Nephron progenitor cell (in vitro differentiated cells): ENCODE results near the gene TDRD12.
"Not testable (repeated sequence)": the region's sequence is repeated elsewhere in the genome, so short reads cannot be mapped to it uniquely, and the experiment has no call there.

Source experiments
- DNase-seq: peaks from one replicate; pipeline ENCODE4 v3.0.0; 2021
- H3K27ac Mint-ChIP-seq: 2 replicates; pipeline ENCODE4 v1.8.0; 2021; ENCODE audit warnings: mild to moderate bottlenecking, moderate library complexity, mixed read lengths
- H3K27me3 Mint-ChIP-seq: 2 replicates; pipeline ENCODE4 v1.8.0; 2021; ENCODE audit warnings: mild to moderate bottlenecking, low read depth, mixed read lengths; ENCODE audit not compliant: poor library complexity
- H3K36me3 Mint-ChIP-seq: 2 replicates; pipeline ENCODE4 v1.8.0; 2021; ENCODE audit warnings: low read depth, mixed read lengths
- H3K4me1 Mint-ChIP-seq: 2 replicates; pipeline ENCODE4 v1.8.0; 2021; ENCODE audit warnings: mixed read lengths
- H3K4me3 Mint-ChIP-seq: 2 replicates; pipeline ENCODE4 v1.8.0; 2021; ENCODE audit warnings: mild to moderate bottlenecking, moderate library complexity, mixed read lengths
- H3K9me3 Mint-ChIP-seq: 2 replicates; pipeline ENCODE4 v1.8.0; 2021; ENCODE audit warnings: mild to moderate bottlenecking, moderate library complexity, mixed read lengths
- TF ChIP-seq, protein P1 (sequence below): fragments of 200-600 bp; sonication (generic); IDR thresholded peaks from 2 replicates; pipeline ENCODE4 v1.5.0; 2021; ENCODE audit warnings: antibody characterized with exemption

TDRD12 gene

DNA sequence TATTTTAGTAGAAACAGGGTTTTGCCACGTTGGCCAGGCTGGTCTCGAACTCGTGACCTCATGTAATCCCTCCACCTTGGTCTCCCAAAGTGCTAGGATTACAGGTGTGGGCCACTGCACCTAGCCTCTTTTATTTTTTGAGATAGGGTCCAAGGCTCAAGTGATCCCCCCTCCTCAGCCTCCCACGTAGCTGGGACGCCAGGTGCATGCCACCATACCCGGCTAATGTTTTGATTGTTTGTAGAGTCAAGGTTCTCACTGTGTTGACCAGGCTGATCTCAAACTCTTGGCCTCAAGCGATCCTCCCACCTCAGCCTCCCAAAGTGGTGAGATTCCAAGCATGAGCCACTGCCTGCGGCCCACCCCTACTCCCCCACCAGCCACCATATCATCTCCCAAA, 143.7 kb downstream of the TDRD12 start:
- no peak for DNase-seq
- H3K4me3 Mint-ChIP-seq: no peak overlapping the region
- H3K9me3 Mint-ChIP-seq: no peaks in the 10 kb centered on the region
- H3K36me3 Mint-ChIP-seq: no peaks in the 10 kb centered on the region
- peaks cover 4% of the 10 kb centered on the region for H3K27me3 Mint-ChIP-seq
- TF ChIP-seq, protein P1, sequence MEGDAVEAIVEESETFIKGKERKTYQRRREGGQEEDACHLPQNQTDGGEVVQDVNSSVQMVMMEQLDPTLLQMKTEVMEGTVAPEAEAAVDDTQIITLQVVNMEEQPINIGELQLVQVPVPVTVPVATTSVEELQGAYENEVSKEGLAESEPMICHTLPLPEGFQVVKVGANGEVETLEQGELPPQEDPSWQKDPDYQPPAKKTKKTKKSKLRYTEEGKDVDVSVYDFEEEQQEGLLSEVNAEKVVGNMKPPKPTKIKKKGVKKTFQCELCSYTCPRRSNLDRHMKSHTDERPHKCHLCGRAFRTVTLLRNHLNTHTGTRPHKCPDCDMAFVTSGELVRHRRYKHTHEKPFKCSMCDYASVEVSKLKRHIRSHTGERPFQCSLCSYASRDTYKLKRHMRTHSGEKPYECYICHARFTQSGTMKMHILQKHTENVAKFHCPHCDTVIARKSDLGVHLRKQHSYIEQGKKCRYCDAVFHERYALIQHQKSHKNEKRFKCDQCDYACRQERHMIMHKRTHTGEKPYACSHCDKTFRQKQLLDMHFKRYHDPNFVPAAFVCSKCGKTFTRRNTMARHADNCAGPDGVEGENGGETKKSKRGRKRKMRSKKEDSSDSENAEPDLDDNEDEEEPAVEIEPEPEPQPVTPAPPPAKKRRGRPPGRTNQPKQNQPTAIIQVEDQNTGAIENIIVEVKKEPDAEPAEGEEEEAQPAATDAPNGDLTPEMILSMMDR: no peak
- H3K27ac Mint-ChIP-seq: no peak overlapping the region
- no peaks in the 10 kb centered on the region for H3K4me1 Mint-ChIP-seq

DNA sequence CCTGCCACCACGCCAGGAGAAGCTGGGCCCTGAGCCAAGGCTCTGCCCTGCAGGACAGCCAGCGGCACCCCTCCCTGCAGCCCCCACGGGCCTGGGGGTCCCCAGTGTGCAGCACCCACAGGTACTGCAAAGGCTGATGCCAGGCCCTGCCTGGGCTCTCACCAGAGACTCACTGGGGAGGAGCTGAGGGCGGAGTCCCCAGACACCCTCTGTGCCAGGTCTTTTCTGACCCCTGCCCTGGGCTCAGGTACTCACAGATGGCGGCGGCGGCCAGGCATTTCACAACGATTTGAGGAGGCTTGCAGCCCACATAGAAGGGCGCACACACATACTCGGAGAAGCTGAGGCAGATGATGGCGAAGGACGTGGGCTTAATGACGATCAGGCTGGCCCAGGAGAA, 144.3 kb downstream of the TDRD12 start:
- peaks cover 4% of the 10 kb centered on the region for H3K27me3 Mint-ChIP-seq
- TF ChIP-seq, protein P1: no peak
- DNase-seq: no peak
- H3K4me3 Mint-ChIP-seq: no peak overlapping the region
- no peaks in the 10 kb centered on the region for H3K36me3 Mint-ChIP-seq
- H3K4me1 Mint-ChIP-seq: no peaks in the 10 kb centered on the region
- no peaks in the 10 kb centered on the region for H3K9me3 Mint-ChIP-seq
- H3K27ac Mint-ChIP-seq: no peak overlapping the region

DNA sequence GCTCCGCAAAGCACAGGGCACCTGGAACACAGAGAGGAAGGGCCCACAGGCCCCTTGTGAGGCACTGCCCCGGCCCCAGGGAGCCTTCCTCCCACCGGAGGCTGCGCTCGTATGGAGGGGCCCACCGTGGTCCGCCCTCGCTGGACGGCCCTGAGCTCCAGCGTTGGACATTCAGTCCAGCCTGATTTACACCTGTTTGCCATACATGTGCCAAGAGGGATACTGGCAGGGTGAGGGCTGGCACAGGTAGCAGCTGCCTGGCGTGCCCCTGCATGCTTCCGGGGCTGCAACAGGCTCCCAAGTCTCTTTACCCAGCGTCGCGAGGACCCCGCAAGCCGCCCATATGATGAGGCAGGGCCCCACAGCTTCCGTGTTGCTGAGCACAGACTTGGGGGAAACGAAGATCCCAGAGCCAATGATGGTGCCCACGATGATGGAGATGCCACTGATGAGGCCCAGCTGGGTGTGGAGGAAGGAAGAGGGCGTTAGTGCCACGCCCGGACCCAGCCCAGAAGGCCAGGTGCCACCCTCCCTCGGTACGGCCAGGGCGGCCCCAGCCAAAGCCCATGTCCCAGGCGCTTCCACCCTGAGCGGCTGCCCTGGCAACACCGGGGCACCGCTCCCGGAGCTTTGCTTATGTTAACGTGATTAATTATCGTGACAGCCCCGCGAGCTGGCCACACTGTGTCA, 144.9 kb downstream of the TDRD12 start:
- Mint-ChIP-seq H3K27me3 (peaks cover 4% of the 10 kb centered on the region), H3K9me3 (no peaks in the 10 kb centered on the region), H3K4me3 (no peak overlapping the region), H3K4me1 (peaks cover 1% of the 10 kb centered on the region), H3K27ac (no peak overlapping the region), H3K36me3 (no peaks in the 10 kb centered on the region)
- no peak for DNase-seq
- TF ChIP-seq, protein P1: no peak

DNA sequence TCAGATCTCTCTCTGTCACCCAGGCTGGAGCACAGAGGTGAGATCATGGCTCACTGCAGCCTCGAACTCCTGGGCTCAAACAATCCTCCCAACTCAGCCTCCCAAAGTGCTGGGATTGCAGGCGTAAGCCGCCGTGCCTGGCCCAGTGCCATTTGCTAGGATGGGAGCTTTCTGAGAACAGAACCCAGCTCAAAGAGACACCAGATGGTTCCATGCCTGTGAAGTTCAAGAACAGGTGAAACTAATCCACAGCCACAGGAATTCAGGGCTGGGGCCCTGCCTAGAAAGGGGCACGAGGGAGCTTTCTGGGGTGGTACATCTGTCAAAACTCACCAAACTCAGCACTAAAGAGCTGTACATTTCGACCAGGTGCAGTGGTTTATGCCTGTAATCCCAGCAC, 145.8 kb downstream of the TDRD12 start:
- TF ChIP-seq, protein P1: no peak
- H3K4me3 Mint-ChIP-seq: no peak overlapping the region
- no peaks in the 10 kb centered on the region for H3K9me3 Mint-ChIP-seq
- peaks cover 4% of the 10 kb centered on the region for H3K4me1 Mint-ChIP-seq
- no peaks in the 10 kb centered on the region for H3K36me3 Mint-ChIP-seq
- DNase-seq: no peak
- peaks cover 4% of the 10 kb centered on the region for H3K27me3 Mint-ChIP-seq
- H3K27ac Mint-ChIP-seq: no peak overlapping the region

DNA sequence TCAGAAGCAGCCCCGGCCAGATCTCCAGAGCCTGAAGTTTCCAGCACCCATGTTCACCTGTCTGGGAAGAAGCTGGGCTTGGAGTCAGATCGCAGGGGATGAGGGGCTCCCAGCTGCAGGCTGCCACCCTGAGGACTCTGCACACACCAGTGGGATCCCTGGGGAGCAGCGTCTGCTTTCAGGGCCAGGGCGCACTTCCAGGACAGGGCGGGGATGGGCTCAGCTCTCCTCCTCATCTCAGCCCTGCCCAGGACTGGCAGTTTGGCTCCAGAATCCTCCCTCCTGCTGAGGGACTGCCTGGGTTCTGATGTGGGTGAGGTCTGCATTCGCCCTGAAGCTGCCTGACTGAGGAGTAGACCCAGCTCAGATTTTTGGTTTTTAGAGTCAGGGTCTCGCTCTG, 146.5 kb downstream of the TDRD12 start:
- H3K27me3 Mint-ChIP-seq: peaks cover 4% of the 10 kb centered on the region
- no peak overlapping the region for H3K4me3 Mint-ChIP-seq
- no peak overlapping the region for H3K27ac Mint-ChIP-seq
- TF ChIP-seq, protein P1: no peak
- DNase-seq: no peak
- H3K4me1 Mint-ChIP-seq: peaks cover 4% of the 10 kb centered on the region
- no peaks in the 10 kb centered on the region for H3K36me3 Mint-ChIP-seq
- H3K9me3 Mint-ChIP-seq: no peaks in the 10 kb centered on the region

DNA sequence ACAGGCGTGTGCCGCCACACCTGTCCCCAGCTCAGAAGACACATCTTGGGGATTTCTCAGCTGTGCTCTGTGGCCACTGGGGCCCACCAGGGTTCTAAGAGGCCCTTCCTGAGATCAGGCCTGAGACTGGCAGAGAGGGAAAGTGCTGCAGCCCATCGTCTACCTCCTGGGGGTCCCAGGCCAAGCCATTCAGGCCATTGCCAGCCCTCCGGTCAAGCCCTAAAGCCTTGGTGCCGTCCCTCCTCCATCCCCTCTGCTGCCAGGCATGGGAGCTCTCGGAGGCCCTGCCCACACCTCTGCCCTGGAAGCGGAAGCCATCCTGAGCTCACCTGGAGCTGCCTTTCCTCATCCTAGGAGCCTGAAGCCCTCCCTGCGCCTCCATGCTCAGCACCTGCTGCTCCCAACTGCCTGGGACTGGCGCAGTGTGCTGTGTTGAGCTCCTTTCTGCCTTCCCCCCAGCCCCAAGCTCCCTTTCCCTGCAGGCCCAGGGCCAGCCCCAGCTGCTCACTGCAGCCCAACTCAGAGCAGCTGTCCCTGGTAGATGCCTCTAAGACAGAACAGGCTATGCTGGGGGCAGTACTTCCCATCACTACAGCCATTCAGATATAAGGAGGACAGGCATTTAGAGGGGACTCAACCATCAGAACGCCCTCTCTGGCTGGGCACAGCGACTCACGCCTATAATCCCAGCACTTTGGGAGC, 147.1 kb downstream of the TDRD12 start:
- no peak for DNase-seq
- H3K36me3 Mint-ChIP-seq: no peaks in the 10 kb centered on the region
- TF ChIP-seq, protein P1: no peak
- no peak overlapping the region for H3K27ac Mint-ChIP-seq
- no peak overlapping the region for H3K4me3 Mint-ChIP-seq
- peaks cover 7% of the 10 kb centered on the region for H3K27me3 Mint-ChIP-seq
- no peaks in the 10 kb centered on the region for H3K9me3 Mint-ChIP-seq
- H3K4me1 Mint-ChIP-seq: peaks cover 4% of the 10 kb centered on the region

DNA sequence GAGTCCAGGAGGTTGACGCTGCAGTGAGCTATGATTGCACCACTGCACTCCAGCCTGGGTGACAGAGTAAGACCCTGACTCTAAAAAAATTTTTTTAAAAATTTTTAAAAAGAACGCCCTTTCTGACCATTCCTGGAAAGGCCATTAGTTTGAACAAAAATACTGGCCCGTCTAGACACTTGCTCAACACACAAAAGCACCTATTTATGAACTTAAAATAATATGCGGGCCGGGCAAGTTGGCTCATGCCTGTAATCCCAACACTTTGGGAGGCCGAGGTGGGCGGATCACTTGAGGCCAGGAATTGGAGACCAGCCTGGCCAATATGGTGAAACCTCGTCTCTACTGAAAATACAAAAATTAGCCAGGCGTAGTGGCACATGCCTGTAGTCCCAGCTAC, 147.9 kb downstream of the TDRD12 start:
- H3K4me1 Mint-ChIP-seq, H3K9me3 Mint-ChIP-seq, H3K36me3 Mint-ChIP-seq, H3K27me3 Mint-ChIP-seq, DNase-seq, H3K4me3 Mint-ChIP-seq, H3K27ac Mint-ChIP-seq: not testable (repeated sequence)
